HG03354 (cell line): ENCODE data around the gene SH2D1A.

Experiments
- ATAC-seq: cut with Tn5 transposase; IDR thresholded peaks from one replicate; pipeline ENCODE4 v1.9.1; 2021; ENCODE audit warnings: mild to moderate bottlenecking; ENCODE audit not compliant: unreplicated experiment, poor library complexity, severe bottlenecking

SH2D1A gene

GRCh38 chrX:124413244-124413643 is 66.9 kb downstream of the SH2D1A start:
- ATAC-seq, result no peak

DNA sequence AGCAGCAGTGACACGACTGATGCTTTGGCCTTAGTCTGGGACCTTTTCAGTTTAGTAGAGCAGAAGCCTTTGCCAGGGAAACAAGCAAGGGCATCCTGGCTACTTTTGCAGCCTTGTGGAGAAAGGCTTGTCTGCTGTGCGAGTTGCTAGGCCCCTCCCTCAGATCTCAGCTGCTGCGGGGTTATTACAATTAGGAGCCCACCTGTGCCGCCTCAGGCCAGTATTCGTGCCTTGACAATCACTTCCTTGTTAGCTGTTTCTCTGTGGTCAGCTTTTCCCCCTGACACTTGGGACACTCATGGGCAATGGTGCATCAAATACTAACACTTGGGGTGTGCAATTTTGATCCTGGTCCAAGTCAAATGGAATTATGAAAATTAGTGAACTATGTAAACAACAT is 67.9 kb downstream of the SH2D1A start:
- ATAC-seq, result no peak

- ATAC-seq, result no peak
Observed at GRCh38 chrX:124415115-124415800, 68.9 kb downstream of the SH2D1A start.

DNA sequence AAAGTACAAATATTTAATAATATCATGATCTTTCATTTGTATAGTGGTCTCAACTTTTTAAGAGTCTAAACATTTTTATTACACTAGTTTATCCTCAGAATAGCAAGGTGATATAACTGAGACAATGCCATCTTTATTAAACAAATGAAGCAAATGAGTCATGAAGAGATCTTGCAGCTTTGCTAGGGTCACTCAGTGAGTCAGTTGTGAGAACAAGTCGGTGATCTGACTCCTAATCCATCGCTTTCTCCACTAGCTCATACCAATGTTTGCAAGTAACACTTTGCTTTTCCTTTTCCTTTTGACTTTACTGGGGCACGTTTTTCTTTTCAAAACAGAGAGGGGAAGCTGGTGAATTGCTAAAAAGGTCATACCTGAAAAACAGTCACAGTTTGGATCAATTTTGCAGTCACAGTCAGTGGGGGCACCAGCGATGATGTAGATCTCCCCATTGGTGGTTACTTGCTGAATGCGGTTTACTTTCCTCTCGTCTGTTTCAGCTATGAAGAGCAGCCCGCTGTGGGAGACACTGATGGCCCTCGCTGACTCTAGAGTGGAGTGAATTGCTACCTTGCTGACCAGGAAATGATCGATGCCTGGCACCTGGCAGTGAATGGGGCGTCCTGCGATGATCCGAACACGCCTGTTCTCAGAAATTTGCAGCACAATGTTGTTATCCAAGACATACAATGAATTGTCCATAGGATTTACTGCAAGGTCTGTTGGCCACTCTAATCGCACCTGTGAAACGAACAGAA is 75.7 kb downstream of the SH2D1A start:
- no peak for ATAC-seq
